HG02870 (cell line): ENCODE results near the gene NUTF2.

Source experiments
- ATAC-seq: cut with Tn5 transposase; IDR thresholded peaks from one replicate; pipeline ENCODE4 v1.9.1; 2021; ENCODE audit warnings: mild to moderate bottlenecking, moderate library complexity; ENCODE audit not compliant: unreplicated experiment

NUTF2 gene

GRCh38 chr16:67917140-67917851, 70.6 kb downstream of the NUTF2 start:
- no peak for ATAC-seq

- ATAC-seq = no peak
These were observed 71.1 kb downstream of the NUTF2 start for GRCh38 chr16:67917852-67918236.

- no peak for ATAC-seq
These were observed 73.0 kb downstream of the NUTF2 start for GRCh38 chr16:67919622-67920221.
